Spleen (tissue), 7 donors: ENCODE data around the gene GARIN3.
"Not testable (repeated sequence)": the region's sequence is repeated elsewhere in the genome, so short reads cannot be mapped to it uniquely, and the experiment has no call there.

Experiments used
- POLR2A ChIP-seq, 3 donors: fragments of 450-650 bp; IDR thresholded peaks; one replicate each; pipeline ENCODE4 v1.5.1; 2017; ENCODE audit warnings: antibody characterized with exemption in 3 of 3, mild to moderate bottlenecking in 1 of 3
- TF ChIP-seq, protein P1 (sequence below), 11 experiments: fragments of 200-600 bp in 7 of 11; fragments of 450-650 bp in 4 of 11; sonication (generic) in 4 of 11; IDR thresholded peaks in 8 of 11; conservative IDR thresholded peaks in 3 of 11; 1 replicate in 7 of 11; 2 replicates in 4 of 11; pipeline versions ENCODE4 v1.4.0 to v1.8.0; 2016 to 2021; ENCODE audit warnings: antibody characterized with exemption in 11 of 11, inconsistent platforms in 4 of 11, mild to moderate bottlenecking in 1 of 11
- donor health status: DM: no; HTN: no; CAD: no; lungs with moderate emphysema.
- donor health status: DM: no; HTN: no; CAD: no.
- donor health status: DM: no; HTN: no; CAD: no.

GRCh38 chr5:157210652-157211051, 44.6 kb upstream of the GARIN3 start:
- TF ChIP-seq, protein P1, sequence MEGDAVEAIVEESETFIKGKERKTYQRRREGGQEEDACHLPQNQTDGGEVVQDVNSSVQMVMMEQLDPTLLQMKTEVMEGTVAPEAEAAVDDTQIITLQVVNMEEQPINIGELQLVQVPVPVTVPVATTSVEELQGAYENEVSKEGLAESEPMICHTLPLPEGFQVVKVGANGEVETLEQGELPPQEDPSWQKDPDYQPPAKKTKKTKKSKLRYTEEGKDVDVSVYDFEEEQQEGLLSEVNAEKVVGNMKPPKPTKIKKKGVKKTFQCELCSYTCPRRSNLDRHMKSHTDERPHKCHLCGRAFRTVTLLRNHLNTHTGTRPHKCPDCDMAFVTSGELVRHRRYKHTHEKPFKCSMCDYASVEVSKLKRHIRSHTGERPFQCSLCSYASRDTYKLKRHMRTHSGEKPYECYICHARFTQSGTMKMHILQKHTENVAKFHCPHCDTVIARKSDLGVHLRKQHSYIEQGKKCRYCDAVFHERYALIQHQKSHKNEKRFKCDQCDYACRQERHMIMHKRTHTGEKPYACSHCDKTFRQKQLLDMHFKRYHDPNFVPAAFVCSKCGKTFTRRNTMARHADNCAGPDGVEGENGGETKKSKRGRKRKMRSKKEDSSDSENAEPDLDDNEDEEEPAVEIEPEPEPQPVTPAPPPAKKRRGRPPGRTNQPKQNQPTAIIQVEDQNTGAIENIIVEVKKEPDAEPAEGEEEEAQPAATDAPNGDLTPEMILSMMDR (IDR thresholded peaks at IDR 0.05 in 8 of 11, conservative IDR thresholded peaks at IDR 0.05 in 3 of 11): not testable (repeated sequence)
- TF ChIP-seq POLR2A (IDR thresholded peaks at IDR 0.05): not testable (repeated sequence)
